Activated CD4-positive, alpha-beta memory T cell treated with anti-CD3 and anti-CD28 coated beads for 36 hours (primary cell): ENCODE measurements around the gene TCHH. TPM values are rescaled to one million over a fixed set of nuclear protein-coding genes. Genes with fewer than 3 reads are reported as not detected.
"Not testable (repeated sequence)": the region's sequence is repeated elsewhere in the genome, so short reads cannot be mapped to it uniquely, and the experiment has no call there.

Source experiments
- CTCF ChIA-PET: fragments of 350-600 bp; sonication (Branson Sonifier 250); formaldehyde crosslinking; loops from one replicate; lab custom pipeline; 2021; ENCODE audit warnings: antibody characterized with exemption, inconsistent platforms; lab: Charles Lee
- POLR2A ChIA-PET: fragments of 350-600 bp; sonication (Branson Sonifier 250); formaldehyde crosslinking; loops from one replicate; lab custom pipeline; 2021; ENCODE audit warnings: antibody characterized with exemption; lab: Charles Lee
- DNase-seq: peaks from one replicate; pipeline ENCODE4 v3.0.0-alpha.2; 2020
- H3K27ac Mint-ChIP-seq: one replicate; pipeline ENCODE4 v1.8.0; 2021; ENCODE audit warnings: mixed read lengths
- H3K27me3 Mint-ChIP-seq: one replicate; pipeline ENCODE4 v1.8.0; 2021; ENCODE audit warnings: mixed read lengths
- H3K36me3 Mint-ChIP-seq: one replicate; pipeline ENCODE4 v1.8.0; 2021; ENCODE audit warnings: mixed read lengths
- H3K4me1 Mint-ChIP-seq: one replicate; pipeline ENCODE4 v1.8.0; 2021; ENCODE audit warnings: low read depth, mixed read lengths
- H3K4me3 Mint-ChIP-seq: one replicate; pipeline ENCODE4 v1.8.0; 2021; ENCODE audit warnings: mild to moderate bottlenecking, mixed read lengths
- H3K9me3 Mint-ChIP-seq: one replicate; pipeline ENCODE4 v1.8.0; 2021; ENCODE audit warnings: mixed read lengths
- intact Hi-C: fragments of 100-400 bp; cut with micrococcal nuclease; formaldehyde crosslinking; loops from one replicate; pipeline ENCODE4 v1.15.1; 2023
- total RNA-seq, 2 experiments: library from RNA; stranded (reverse); gene quantifications; one replicate each; pipeline ENCODE4 v1.2.3, GENCODE V29; 2021

TCHH gene
- total RNA-seq, 2 experiments from 2014 or later = not detected

DNA sequence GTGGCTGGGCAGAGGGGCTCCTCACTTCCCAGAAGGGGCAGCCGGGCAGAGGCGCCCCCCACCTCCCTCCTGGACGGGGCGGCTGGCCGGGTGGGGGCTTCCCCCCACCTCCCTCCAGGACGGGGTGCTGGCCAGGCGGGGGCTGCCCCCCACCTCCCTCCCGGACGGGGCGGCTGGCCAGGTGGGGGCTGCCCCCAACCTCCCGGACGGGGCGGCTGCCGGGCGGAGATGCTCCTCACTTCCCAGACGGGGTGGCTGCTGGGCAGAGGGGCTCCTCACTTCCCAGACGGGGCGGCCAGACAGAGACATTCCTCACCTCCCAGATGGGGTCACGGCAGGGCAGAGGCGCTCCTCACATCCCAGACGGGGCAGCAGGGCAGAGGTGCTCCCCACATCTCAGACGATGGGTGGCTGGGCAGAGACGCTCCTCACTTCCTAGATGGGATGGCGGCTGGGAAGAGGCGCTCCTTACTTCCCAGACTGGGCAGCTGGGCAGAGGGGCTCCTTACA, 29.5 kb upstream of the TCHH start:
- H3K36me3 Mint-ChIP-seq, DNase-seq, CTCF ChIA-PET, H3K4me3 Mint-ChIP-seq, H3K27ac Mint-ChIP-seq, H3K4me1 Mint-ChIP-seq, POLR2A ChIA-PET, intact Hi-C loops: not testable (repeated sequence)
- Mint-ChIP-seq H3K27me3 (peaks cover 29% of the 10 kb centered on the region), H3K9me3 (peaks cover 28% of the 10 kb centered on the region)

DNA sequence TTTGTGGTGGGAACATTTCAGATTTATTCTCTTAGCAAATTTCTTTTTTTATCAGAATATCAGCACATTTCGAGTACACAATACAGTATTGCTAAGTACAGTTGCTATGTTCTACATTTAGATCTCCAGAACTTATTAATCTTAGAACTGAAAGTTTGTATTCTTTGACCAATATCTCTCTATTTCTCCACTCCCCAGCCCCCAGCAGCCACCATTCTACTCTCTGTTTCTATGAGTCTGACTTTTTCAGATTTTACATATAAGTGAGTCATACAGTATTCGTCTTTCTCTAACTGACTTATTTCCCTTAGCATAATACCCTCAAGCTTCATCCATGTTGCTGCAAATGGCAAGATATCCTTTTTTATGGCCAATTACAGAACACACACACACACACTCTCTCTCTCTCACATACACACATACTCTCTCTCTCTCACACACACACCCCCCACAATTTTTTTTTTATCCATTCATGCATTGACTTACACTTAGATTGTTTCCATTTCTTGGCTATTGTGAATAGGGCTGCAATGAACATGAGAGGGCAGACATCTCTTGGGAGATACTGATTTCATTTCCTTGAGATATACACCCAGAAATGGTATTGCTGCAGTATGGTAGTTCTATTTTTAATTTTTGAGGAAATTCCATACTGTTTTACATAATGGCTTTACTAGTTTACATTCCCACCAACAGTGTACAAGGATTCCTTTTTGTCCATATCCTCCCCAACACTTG, 28.1 kb upstream of the TCHH start:
- Mint-ChIP-seq H3K4me3 (no peak overlapping the region), H3K36me3 (peaks cover 3% of the 10 kb centered on the region), H3K9me3 (peaks cover 17% of the 10 kb centered on the region), H3K27me3 (peaks cover 38% of the 10 kb centered on the region), H3K4me1 (peaks cover 5% of the 10 kb centered on the region), H3K27ac (no peak overlapping the region)
- POLR2A ChIA-PET = no interaction called here
- CTCF ChIA-PET = interaction anchor here (0.6 to 1.5 kb wide), 6 partner anchors 10 to 317 kb away, joined by 3 to 4 read pairs (median 4); no protein-coding TSS in a partner anchor
- intact Hi-C loops = loop anchor here (2.0 kb wide), 3 partner anchors 33 to 317 kb away; no protein-coding TSS in a partner anchor
- peak; percentile 70 for DNase-seq

DNA sequence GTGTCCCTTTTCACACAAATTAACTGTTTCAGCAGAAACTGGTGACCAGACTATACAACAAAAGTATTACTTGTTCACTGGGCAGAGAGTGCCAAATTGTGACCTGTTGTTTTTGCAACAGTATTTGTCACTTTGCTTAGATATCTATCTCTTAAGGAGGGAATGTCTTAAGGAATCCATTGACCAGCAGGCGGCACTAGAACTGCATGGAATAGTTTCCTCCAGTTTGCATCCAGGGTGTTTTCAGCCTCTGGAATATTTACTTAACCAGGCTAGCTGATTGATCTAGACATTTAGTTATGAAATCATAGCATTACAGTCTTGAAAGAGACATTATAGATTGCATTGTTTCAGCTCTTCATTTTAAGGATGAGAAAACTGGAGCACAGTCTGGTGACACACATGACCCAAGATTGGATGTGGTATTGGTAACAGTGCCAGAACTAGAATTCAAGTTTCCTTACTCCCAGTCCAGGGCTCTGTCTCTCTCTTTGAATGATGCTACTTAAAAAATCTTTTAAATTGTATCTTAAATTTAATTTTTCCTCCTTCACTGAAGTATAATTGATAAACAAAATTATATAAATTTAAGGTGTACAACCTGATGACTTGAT, 26.8 kb upstream of the TCHH start:
- H3K4me3 Mint-ChIP-seq = no peak overlapping the region
- intact Hi-C loops = loop anchor here (1.0 to 2.0 kb wide), 4 partner anchors 31 to 319 kb away; no protein-coding TSS in a partner anchor
- DNase-seq = peak; percentile 41

GRCh38 chr1:152137215-152137614, 22.0 kb upstream of the TCHH start:
- no peaks in the 10 kb centered on the region for H3K4me1 Mint-ChIP-seq
- peaks cover 11% of the 10 kb centered on the region for H3K9me3 Mint-ChIP-seq
- CTCF ChIA-PET = interaction anchor here (0.7 to 1.8 kb wide), 3 partner anchors 73 to 321 kb away, joined by 3 to 8 read pairs (median 3); no protein-coding TSS in a partner anchor

More for the DNA sequence above, 26.8 kb upstream of the TCHH start:
- H3K36me3 Mint-ChIP-seq = peaks cover 2% of the 10 kb centered on the region
- peaks cover 41% of the 10 kb centered on the region for H3K27me3 Mint-ChIP-seq
- CTCF ChIA-PET = interaction anchor here (0.6 to 2.7 kb wide), 8 partner anchors 18 to 141 kb away, joined by 3 to 18 read pairs (median 6); partner anchors contain the start of gene RPTN
- POLR2A ChIA-PET = no interaction called here
- peaks cover 5% of the 10 kb centered on the region for H3K4me1 Mint-ChIP-seq
- peaks cover 9% of the 10 kb centered on the region for H3K9me3 Mint-ChIP-seq
- no peak overlapping the region for H3K27ac Mint-ChIP-seq

DNA sequence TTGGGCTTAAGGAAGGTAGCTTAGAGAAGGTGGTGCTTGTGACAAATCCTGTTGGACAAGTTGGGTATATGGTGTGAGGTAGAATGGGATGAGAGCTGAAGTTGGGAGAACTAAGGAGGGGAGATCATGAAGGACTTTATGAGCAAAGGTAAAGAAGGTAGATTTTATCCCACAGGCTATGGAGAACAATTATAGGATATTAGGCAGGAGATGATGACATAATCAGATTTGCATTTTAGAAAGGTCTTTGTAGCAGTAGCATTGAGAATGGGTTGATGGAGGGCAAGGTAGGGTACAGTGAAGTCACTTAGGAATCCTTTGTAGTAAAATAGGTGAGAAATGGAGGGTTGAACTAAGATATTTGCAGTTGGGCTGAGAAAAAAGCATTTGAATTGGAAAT, 14.9 kb upstream of the TCHH start:
- Mint-ChIP-seq H3K27ac (no peak overlapping the region), H3K27me3 (peaks cover 38% of the 10 kb centered on the region), H3K4me3 (no peak overlapping the region), H3K4me1 (no peaks in the 10 kb centered on the region), H3K9me3 (peaks cover 11% of the 10 kb centered on the region), H3K36me3 (no peaks in the 10 kb centered on the region)
- ChIA-PET CTCF (no interaction called here), POLR2A (no interaction called here)
- intact Hi-C loops = no loop called here
- DNase-seq = no peak

More at GRCh38 chr1:152137215-152137614, 22.0 kb upstream of the TCHH start:
- intact Hi-C loops = no loop called here
- Mint-ChIP-seq H3K27me3 (peaks cover 35% of the 10 kb centered on the region), H3K27ac (no peak overlapping the region), H3K36me3 (no peaks in the 10 kb centered on the region), H3K4me3 (no peak overlapping the region)
- POLR2A ChIA-PET = no interaction called here
- no peak for DNase-seq

- H3K9me3 Mint-ChIP-seq = peaks cover 5% of the 10 kb centered on the region
- no peaks in the 10 kb centered on the region for H3K4me1 Mint-ChIP-seq
- ChIA-PET POLR2A (no interaction called here), CTCF (no interaction called here)
- H3K27ac Mint-ChIP-seq = no peak overlapping the region
- H3K36me3 Mint-ChIP-seq = no peaks in the 10 kb centered on the region
- H3K4me3 Mint-ChIP-seq = no peak overlapping the region
- H3K27me3 Mint-ChIP-seq = peaks cover 40% of the 10 kb centered on the region
- intact Hi-C loops = no loop called here
- DNase-seq = no peak
Measured at GRCh38 chr1:152127673-152128072, 12.4 kb upstream of the TCHH start.

DNA sequence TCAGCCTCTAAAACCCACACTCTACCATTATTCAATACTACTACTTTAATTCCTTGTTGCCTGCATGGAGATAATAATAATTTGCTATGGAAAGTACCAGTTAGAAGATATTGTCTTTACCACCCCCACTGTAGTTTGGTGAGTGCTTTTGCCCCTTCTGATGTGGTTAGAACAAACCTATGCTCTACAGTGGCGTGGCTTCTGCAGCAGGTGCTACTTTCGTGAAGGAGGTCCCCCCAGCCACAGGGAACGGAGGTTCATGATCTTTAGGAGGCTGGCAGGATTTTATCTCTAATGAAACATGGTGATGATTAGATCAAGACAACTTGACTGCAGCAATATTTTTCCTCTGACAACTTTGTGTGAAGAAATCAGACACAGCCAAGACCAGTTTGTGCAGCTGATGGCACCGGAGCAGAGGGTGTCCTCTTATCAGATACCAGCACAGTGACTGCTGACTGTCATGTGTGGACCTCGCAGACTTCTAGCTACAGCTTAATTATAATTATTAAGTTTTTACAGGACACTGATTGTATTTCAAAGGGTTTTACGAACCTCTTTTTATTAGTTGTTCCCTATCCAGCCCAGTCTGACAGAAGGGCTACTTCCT, 10.7 kb upstream of the TCHH start:
- CTCF ChIA-PET = no interaction called here
- Mint-ChIP-seq H3K9me3 (no peaks in the 10 kb centered on the region), H3K4me1 (no peaks in the 10 kb centered on the region), H3K4me3 (no peak overlapping the region), H3K27ac (no peak overlapping the region), H3K36me3 (no peaks in the 10 kb centered on the region), H3K27me3 (peaks cover 46% of the 10 kb centered on the region)
- intact Hi-C loops = no loop called here
- POLR2A ChIA-PET = no interaction called here
- no peak for DNase-seq

DNA sequence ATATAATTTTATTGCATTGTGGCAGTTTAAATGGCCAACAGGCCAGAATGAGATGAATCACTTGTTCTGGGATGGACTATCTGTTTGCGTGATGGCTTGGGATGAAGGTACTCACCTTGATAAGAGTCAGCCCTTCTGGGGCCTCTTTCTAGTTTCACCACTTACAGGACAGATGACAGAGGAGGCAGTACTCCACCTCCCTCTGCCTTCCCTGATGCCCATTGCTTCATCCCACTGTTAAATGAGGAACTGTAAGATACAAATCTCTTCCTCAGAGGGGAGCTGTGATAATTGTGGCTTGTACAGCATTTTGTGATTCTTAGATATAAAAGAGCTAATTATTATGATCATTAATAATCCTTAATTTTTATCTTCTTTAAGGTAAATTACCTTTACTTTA, 3.7 kb upstream of the TCHH start:
- ChIA-PET POLR2A (interaction anchor here (0.6 kb wide), 1 partner anchor 9 kb away, joined by 3 read pairs; no protein-coding TSS in a partner anchor), CTCF (interaction anchor here (0.8 to 2.2 kb wide), 4 partner anchors 57 to 339 kb away, joined by 3 to 6 read pairs (median 4); no protein-coding TSS in a partner anchor)
- peaks cover 35% of the 10 kb centered on the region for H3K27me3 Mint-ChIP-seq

DNA sequence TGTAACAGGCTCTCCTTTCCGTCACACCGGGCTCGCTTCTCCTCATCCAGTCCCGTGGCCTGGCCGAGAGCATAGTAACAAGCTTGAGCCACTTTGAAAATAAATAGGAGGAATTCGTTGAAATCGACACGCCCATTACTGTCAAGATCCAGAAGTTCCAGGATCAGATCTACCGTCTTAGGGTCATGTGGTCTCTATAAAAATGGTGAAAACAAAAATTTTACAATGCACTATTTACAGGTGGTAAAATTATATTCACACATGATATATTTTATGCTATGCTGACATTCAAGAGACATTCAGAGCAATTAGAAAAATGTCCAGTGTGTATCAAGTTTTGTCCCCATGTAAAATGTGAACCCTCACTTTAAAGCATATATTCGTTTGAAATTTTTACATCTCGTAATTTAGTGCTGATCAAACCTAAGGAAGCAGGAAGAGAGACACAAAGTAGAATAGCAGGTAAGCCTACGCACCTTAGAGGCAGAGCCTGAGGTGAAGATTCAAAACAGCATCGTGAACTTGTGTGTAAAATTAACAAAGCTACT, 2.3 kb downstream of the TCHH start:
- no peak for DNase-seq
- peaks cover 23% of the 10 kb centered on the region for H3K27me3 Mint-ChIP-seq
- peaks cover 4% of the 10 kb centered on the region for H3K36me3 Mint-ChIP-seq
- ChIA-PET POLR2A (no interaction called here), CTCF (interaction anchor here (1.1 to 6.6 kb wide), 6 partner anchors 23 to 345 kb away, joined by 5 to 41 read pairs (median 12); no protein-coding TSS in a partner anchor)
- H3K4me3 Mint-ChIP-seq = no peak overlapping the region
- intact Hi-C loops = loop anchor here (10.0 kb wide), 1 partner anchor 72 kb away; no protein-coding TSS in a partner anchor
- no peak overlapping the region for H3K27ac Mint-ChIP-seq
- H3K9me3 Mint-ChIP-seq = no peaks in the 10 kb centered on the region
- H3K4me1 Mint-ChIP-seq = no peaks in the 10 kb centered on the region

More for the DNA sequence above, 3.7 kb upstream of the TCHH start:
- H3K4me1 Mint-ChIP-seq = no peaks in the 10 kb centered on the region
- no peaks in the 10 kb centered on the region for H3K36me3 Mint-ChIP-seq
- intact Hi-C loops = loop anchor here (10.0 kb wide), 1 partner anchor 66 kb away; no protein-coding TSS in a partner anchor
- no peak for DNase-seq
- H3K4me3 Mint-ChIP-seq = no peak overlapping the region
- H3K9me3 Mint-ChIP-seq = no peaks in the 10 kb centered on the region
- H3K27ac Mint-ChIP-seq = no peak overlapping the region

DNA sequence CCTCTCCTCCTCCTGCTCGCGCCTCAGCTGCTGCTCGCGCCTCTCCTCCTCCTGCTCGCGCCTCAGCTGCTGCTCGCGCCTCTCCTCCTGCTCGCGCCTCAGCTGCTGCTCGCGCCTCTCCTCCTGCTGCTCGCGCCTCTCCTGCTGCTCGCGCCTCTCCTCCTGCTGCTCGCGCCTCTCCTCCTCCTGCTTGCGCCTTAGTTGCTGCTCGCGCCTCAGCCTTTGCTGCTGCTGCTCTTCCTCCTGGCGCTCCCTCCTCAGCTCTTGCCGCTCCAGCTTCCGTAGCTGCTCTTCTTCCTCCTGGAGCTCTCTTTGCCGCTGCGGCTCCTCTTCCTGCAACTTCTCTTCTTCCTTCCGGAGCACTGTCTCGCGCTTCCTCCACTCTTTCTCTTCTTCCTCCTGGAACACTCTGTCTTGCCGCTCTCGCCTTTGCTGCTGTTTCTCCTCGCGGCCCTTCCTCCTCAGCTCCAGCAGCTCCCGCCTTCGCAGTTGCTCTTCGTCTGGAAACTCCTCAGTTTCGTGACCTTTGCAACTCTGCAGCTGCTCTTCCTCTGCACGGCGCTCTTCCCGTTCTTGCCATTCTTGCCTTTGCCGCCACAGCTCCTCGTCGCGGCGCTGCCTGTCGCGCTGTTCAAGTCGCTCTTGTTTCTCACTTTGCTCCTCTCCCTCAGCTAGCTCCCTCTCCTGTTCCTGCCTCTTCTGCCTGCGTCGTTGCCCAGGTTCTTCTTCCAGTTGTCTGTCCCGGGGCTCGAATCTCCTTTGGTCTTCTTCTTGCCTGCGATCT, 3.0 kb downstream of the TCHH start:
- CTCF ChIA-PET = interaction anchor here (0.7 to 6.6 kb wide), 10 partner anchors 14 to 346 kb away, joined by 3 to 41 read pairs (median 6); no protein-coding TSS in a partner anchor
- no peak overlapping the region for H3K27ac Mint-ChIP-seq
- peaks cover 4% of the 10 kb centered on the region for H3K36me3 Mint-ChIP-seq
- POLR2A ChIA-PET = no interaction called here
- peaks cover 21% of the 10 kb centered on the region for H3K27me3 Mint-ChIP-seq
- intact Hi-C loops = loop anchor here (10.0 kb wide), 1 partner anchor 73 kb away; no protein-coding TSS in a partner anchor
- peak; percentile 18 for DNase-seq
- H3K4me1 Mint-ChIP-seq = no peaks in the 10 kb centered on the region
- no peaks in the 10 kb centered on the region for H3K9me3 Mint-ChIP-seq
- no peak overlapping the region for H3K4me3 Mint-ChIP-seq
